Adrenal gland (tissue), 12 donors: ENCODE measurements around the gene QSOX2. TPM values are rescaled to one million over a fixed set of nuclear protein-coding genes. Genes with fewer than 3 reads are reported as not detected.

Experiments
- DNase-seq, 7 donors: peaks; one replicate each; pipeline ENCODE4 v3.0.0-alpha.2; 2019 to 2020
- H3K27ac ChIP-seq, 5 donors: fragments of 200-600 bp; sonication (generic) in 4 of 5; 1 replicate in 3 of 5; 2 replicates in 2 of 5; pipeline versions ENCODE4 v1.5.1 to v1.8.0; 2016 to 2020; ENCODE audit warnings: mild to moderate bottlenecking in 1 of 5
- H3K27me3 ChIP-seq: fragments of 200-600 bp; 2 replicates; pipeline ENCODE4 v1.8.0; 2021
- H3K36me3 ChIP-seq, 2 donors: fragments of 200-600 bp; replicated peaks in 1 of 2; 1 replicate in 1 of 2; 2 replicates in 1 of 2; pipeline versions ENCODE4 v1.5.1 to v1.8.0; 2018 to 2022
- H3K4me1 ChIP-seq, 2 donors: fragments of 200-600 bp; replicated peaks in 1 of 2; 1 replicate in 1 of 2; 2 replicates in 1 of 2; pipeline versions ENCODE4 v1.5.1 to v1.8.0; 2018 to 2021
- H3K4me3 ChIP-seq, 4 donors: fragments of 200-600 bp; sonication (generic) in 3 of 4; one replicate each; pipeline ENCODE4 v1.5.1; 2016 to 2018
- H3K9me3 ChIP-seq, 3 donors: fragments of 200-600 bp; sonication (generic) in 1 of 3; replicated peaks in 1 of 3; 1 replicate in 2 of 3; 2 replicates in 1 of 3; pipeline versions ENCODE4 v1.5.1 to v1.8.0; 2016 to 2021
- CTCF ChIP-seq, 6 experiments: fragments of 450-650 bp in 4 of 6; fragments of 200-600 bp in 2 of 6; sonication (generic) in 1 of 6; IDR thresholded peaks; 1 replicate in 5 of 6; 2 replicates in 1 of 6; pipeline versions ENCODE4 v1.5.1 to v1.8.0; 2016 to 2021; ENCODE audit warnings: antibody characterized with exemption in 6 of 6, mild to moderate bottlenecking in 2 of 6, moderate library complexity in 1 of 6
- POLR2A ChIP-seq, 2 donors: fragments of 450-650 bp; IDR thresholded peaks; one replicate each; pipeline ENCODE4 v1.6.1; 2017; ENCODE audit warnings: antibody characterized with exemption in 2 of 2, mild to moderate bottlenecking in 2 of 2, moderate library complexity in 1 of 2
- WGBS, 4 donors: extraction: QIAGEN DNeasy Blood & Tissue Kit in 2 of 4; methylation state at CpG; one replicate each; pipeline versions ENCODE4 v1.1.5 to v1.1.7; 2013 to 2017; 5-methylcytosine and 5-hydroxymethylcytosine counted together
- intact Hi-C, 2 donors: fragments of 100-400 bp; cut with DNase I; formaldehyde crosslinking; loops; one replicate each; pipeline versions ENCODE4 v1.14.1 to v1.15.0; 2022 to 2023
- polyA plus RNA-seq, 3 donors: library from polyadenylated mRNA; stranded (reverse); fragments of 200-250 nt in 2 of 3; fragments of 350-450 nt in 1 of 3; fragmentation: Illumina TruSeq in 1 of 3; extraction: RNeasy Lipid Tissue Mini Kit (QIAGEN cat#74804) in 1 of 3; gene quantifications; one replicate each; pipeline ENCODE4 v1.2.3, GENCODE V29; 2013 to 2014
- total RNA-seq, 9 donors: library from RNA; depleted of rRNA in 4 of 9; stranded (reverse); fragments of >200 nt in 4 of 9; fragments of 120-200 nt in 1 of 9; fragmentation: NEBNext Ultra II Directional in 1 of 9; extraction: Animal tissue kit (Norgen Biotek cat#: 25700) in 1 of 9; gene quantifications; one replicate each; pipeline versions ENCODE4 v1.1.0 to v1.2.4, GENCODE V29; 2013 to 2023
- donor health status: healthy with polysubstance abuse.
- donor health status: Bipolar disorder and iron deficiency.
- donor health status: DM: yes; HTN: yes; CAD: no.
- donor health status: DM: no; HTN: no; CAD: no.
- donor health status: DM: no; HTN: no; CAD: no.
- donor health status: DM: yes; HTN: yes; CAD: no.

QSOX2 gene
- total and polyA plus RNA-seq, 12 donors: 6.4 to 14.3 (median 9.3) TPM

GRCh38 chr9:136197930-136198604 is 47.5 kb downstream of the QSOX2 start:
- WGBS, 4 donors: 4 to 9% (median 6%) methylated on average over 9 to 18 of the region's 18 CpGs

GRCh38 chr9:136197084-136197875 is 48.3 kb downstream of the QSOX2 start:
- TF ChIP-seq CTCF (IDR thresholded peaks at IDR 0.05): no peak
- no peak for TF ChIP-seq POLR2A (IDR thresholded peaks at IDR 0.05)
- intact Hi-C loops: no loop called here
- Histone ChIP-seq H3K27ac (no peak overlapping the region), H3K36me3 (no peaks in the 10 kb centered on the region), H3K9me3 (no peaks in the 10 kb centered on the region), H3K4me3 (no peak overlapping the region), H3K4me1 (peaks cover 0 to 10% of the 10 kb centered on the region in 2 donors), H3K27me3 (peaks cover 89% of the 10 kb centered on the region)
- DNase-seq: no peak
- 10 to 20% (median 14%) methylated on average over 1 to 35 of the region's 35 CpGs for WGBS, 4 donors

More at GRCh38 chr9:136197930-136198604, 47.5 kb downstream of the QSOX2 start:
- no peaks in the 10 kb centered on the region for H3K9me3 ChIP-seq
- no peak overlapping the region for H3K4me3 ChIP-seq
- TF ChIP-seq CTCF (IDR thresholded peaks at IDR 0.05) (no peak), POLR2A (IDR thresholded peaks at IDR 0.05) (no peak)
- peaks cover 0 to 10% of the 10 kb centered on the region in 2 donors for H3K4me1 ChIP-seq
- H3K36me3 ChIP-seq: no peaks in the 10 kb centered on the region
- DNase-seq: no peak
- H3K27ac ChIP-seq: no peak overlapping the region
- peaks cover 90% of the 10 kb centered on the region for H3K27me3 ChIP-seq
- intact Hi-C loops: no loop called here

GRCh38 chr9:136196404-136197083 is 49.1 kb downstream of the QSOX2 start:
- Histone ChIP-seq H3K27me3 (peaks cover 89% of the 10 kb centered on the region), H3K4me1 (peaks cover 0 to 10% of the 10 kb centered on the region in 2 donors), H3K36me3 (no peaks in the 10 kb centered on the region), H3K4me3 (no peak overlapping the region), H3K27ac (no peak overlapping the region), H3K9me3 (no peaks in the 10 kb centered on the region)
- intact Hi-C loops: no loop called here
- DNase-seq: no peak
- WGBS, 4 donors: 2 to 6% (median 3%) methylated on average over 14 to 16 of the region's 16 CpGs
- TF ChIP-seq POLR2A (IDR thresholded peaks at IDR 0.05) (no peak), CTCF (IDR thresholded peaks at IDR 0.05) (no peak)

- intact Hi-C loops: no loop called here
- peaks cover 0 to 10% of the 10 kb centered on the region in 2 donors for H3K4me1 ChIP-seq
- no peak for DNase-seq
- H3K9me3 ChIP-seq: no peaks in the 10 kb centered on the region
- H3K36me3 ChIP-seq: no peaks in the 10 kb centered on the region
- H3K4me3 ChIP-seq: no peak overlapping the region
- TF ChIP-seq CTCF (IDR thresholded peaks at IDR 0.05) (no peak), POLR2A (IDR thresholded peaks at IDR 0.05) (no peak)
- peaks cover 88% of the 10 kb centered on the region for H3K27me3 ChIP-seq
- WGBS, 4 donors: 4 to 29% (median 12%) methylated on average over 1 to 5 of the region's 5 CpGs
- H3K27ac ChIP-seq: no peak overlapping the region
Measured at GRCh38 chr9:136194540-136194939, 51.1 kb downstream of the QSOX2 start.
